ENCODE measurements around the gene TESMIN. TPM values are rescaled to one million over a fixed set of nuclear protein-coding genes. Genes with fewer than 3 reads are reported as not detected.

Gene TESMIN
- total RNA-seq, 1 donor from 2014 or later: 2.4 TPM

DNA sequence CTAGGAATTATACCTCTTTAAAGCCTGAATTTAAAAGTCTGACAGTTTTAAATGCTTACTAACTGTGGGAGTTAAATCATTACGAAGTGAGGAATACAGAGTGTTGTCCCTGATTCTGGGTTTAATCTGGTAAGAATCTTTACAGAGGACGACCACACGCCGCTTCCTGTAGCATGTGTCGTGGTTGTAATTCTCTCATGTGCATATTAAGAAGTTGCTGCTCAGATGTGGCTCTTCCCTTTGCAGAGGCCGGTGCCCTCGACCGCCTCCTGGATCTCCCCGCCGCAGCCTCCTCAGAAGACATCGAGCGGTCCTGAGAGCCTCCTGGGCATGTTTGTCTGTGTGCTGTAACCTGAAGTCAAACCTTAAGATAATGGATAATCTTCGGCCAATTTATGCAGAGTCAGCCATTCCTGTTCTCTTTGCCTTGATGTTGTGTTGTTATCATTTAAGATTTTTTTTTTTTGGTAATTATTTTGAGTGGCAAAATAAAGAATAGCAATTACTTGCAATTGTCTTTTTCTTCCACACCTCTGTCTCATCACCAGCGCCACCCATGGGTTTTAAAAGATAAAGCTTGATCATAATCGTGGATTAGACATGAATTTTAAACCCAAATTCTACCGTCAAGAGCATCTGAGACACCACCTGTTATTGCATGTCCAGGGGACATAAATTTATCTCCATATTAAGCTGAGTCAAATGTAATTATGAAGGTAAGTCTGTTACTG lies 60.5 kb downstream of the TESMIN start:
- Histone ChIP-seq H3K27me3 (ENCODE audit: control insufficient read depth, insufficient read depth, low read length) (peaks cover 5% of the 10 kb centered on the region), H3K4me3 (ENCODE audit: low read depth, low read length) (no peak overlapping the region), H3K36me3 (ENCODE audit: control insufficient read depth, insufficient read depth, low read length) (no peaks in the 10 kb centered on the region)
- FAIRE-seq: no peak
- DNase-seq (ENCODE audit: low read depth): no peak
- TF ChIP-seq, protein P1, sequence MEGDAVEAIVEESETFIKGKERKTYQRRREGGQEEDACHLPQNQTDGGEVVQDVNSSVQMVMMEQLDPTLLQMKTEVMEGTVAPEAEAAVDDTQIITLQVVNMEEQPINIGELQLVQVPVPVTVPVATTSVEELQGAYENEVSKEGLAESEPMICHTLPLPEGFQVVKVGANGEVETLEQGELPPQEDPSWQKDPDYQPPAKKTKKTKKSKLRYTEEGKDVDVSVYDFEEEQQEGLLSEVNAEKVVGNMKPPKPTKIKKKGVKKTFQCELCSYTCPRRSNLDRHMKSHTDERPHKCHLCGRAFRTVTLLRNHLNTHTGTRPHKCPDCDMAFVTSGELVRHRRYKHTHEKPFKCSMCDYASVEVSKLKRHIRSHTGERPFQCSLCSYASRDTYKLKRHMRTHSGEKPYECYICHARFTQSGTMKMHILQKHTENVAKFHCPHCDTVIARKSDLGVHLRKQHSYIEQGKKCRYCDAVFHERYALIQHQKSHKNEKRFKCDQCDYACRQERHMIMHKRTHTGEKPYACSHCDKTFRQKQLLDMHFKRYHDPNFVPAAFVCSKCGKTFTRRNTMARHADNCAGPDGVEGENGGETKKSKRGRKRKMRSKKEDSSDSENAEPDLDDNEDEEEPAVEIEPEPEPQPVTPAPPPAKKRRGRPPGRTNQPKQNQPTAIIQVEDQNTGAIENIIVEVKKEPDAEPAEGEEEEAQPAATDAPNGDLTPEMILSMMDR (IDR thresholded peaks at IDR 0.05; ENCODE audit: insufficient read depth, low read length, severe bottlenecking): no peak

DNA sequence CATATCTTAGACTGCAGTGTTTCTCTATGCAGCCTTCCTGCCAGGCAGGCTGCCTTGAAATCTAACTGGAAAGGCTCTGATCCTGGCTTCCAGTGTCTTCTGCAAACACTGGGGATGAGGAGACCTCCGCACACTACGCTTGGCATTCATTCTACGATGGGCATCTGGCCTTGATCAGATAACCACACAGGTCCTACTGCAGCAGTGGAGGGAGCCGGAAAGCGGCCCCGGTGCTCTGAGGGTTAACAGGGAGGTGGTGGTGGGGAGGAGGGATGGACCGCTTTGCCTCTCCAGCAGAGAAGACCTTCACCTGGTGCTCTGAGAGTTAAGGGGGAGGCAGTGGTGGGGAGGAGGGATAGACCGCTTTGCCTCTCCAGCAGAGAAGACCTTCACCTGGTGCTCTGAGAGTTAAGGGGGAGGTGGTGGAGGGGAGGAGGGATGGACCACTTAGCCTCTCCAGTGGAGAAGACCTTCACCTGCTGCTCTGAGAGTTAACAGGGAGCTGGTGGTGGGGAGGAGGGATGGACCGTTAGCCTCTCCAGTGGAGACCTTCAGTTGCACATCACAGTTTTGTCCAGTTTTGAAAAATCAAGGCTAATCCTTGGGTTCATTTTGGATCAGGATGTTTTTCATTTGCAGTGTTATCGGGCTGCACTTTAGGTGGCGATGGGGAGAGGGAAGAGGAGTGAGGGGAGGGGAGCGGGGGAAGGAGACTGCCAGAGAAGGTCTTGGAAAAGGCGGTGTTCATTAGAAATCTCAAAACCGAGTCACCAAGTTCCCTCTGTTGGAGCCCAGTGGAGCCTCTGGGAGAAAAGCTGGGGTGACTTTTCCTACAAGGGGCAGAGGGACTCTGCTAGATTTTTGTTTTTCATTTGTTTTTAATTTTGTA lies 61.3 kb downstream of the TESMIN start:
- DNase-seq (ENCODE audit: low read depth) (no peak), FAIRE-seq (no peak)
- H3K27me3 ChIP-seq (ENCODE audit: control insufficient read depth, insufficient read depth, low read length): peaks cover 11% of the 10 kb centered on the region
- no peaks in the 10 kb centered on the region for H3K36me3 ChIP-seq (ENCODE audit: control insufficient read depth, insufficient read depth, low read length)
- no peak overlapping the region for H3K4me3 ChIP-seq (ENCODE audit: low read depth, low read length)
- TF ChIP-seq, protein P1 (IDR thresholded peaks at IDR 0.05; ENCODE audit: insufficient read depth, low read length, severe bottlenecking): no peak

DNA sequence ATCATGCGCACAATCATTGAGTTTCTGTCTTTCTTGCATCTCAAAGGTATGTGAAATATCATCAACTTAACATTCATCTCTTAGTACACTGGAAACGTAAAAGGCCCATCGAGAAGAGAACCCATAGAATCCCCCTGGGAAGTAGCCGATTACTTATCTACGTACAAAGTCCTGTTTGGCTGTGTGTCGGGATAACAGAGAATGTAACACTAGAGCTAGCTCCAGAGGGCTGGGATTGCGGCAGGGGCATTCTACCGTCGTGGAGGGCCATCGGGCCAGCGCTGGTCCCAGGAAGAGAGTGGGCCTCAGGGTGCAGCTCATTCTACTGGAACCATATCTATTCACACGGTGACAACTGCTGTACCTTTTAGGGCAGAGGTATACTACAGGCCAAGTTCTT lies 62.4 kb downstream of the TESMIN start:
- Histone ChIP-seq H3K27me3 (ENCODE audit: control insufficient read depth, insufficient read depth, low read length) (peaks cover 16% of the 10 kb centered on the region), H3K4me3 (ENCODE audit: low read depth, low read length) (no peak overlapping the region), H3K36me3 (ENCODE audit: control insufficient read depth, insufficient read depth, low read length) (no peaks in the 10 kb centered on the region)
- DNase-seq (ENCODE audit: low read depth): no peak
- TF ChIP-seq, protein P1 (IDR thresholded peaks at IDR 0.05; ENCODE audit: insufficient read depth, low read length, severe bottlenecking): no peak
- no peak for FAIRE-seq

DNA sequence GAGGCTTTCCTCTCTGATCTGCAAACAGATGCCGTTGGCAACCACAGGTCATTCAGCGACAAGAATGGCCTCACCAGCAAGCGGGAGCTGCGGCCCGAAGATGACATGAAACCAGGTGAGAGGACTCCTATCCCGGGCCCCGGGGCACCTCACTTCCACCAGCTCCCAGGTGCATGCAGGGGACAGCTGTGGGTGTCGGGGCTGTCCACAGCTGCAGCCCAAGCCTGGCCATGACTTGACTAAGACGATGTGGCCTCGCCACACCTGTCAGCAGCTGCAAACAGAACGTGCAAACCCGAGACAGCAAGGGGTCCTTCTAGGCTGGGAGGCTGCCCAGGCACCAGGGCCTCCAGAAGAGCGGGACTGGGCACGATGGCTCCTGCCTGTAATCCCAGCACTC lies 63.3 kb downstream of the TESMIN start:
- peaks cover 23% of the 10 kb centered on the region for H3K27me3 ChIP-seq (ENCODE audit: control insufficient read depth, insufficient read depth, low read length)
- TF ChIP-seq, protein P1 (IDR thresholded peaks at IDR 0.05; ENCODE audit: insufficient read depth, low read length, severe bottlenecking): no peak
- DNase-seq (ENCODE audit: low read depth): no peak
- H3K36me3 ChIP-seq (ENCODE audit: control insufficient read depth, insufficient read depth, low read length): no peaks in the 10 kb centered on the region
- H3K4me3 ChIP-seq (ENCODE audit: low read depth, low read length): no peak overlapping the region
- no peak for FAIRE-seq

DNA sequence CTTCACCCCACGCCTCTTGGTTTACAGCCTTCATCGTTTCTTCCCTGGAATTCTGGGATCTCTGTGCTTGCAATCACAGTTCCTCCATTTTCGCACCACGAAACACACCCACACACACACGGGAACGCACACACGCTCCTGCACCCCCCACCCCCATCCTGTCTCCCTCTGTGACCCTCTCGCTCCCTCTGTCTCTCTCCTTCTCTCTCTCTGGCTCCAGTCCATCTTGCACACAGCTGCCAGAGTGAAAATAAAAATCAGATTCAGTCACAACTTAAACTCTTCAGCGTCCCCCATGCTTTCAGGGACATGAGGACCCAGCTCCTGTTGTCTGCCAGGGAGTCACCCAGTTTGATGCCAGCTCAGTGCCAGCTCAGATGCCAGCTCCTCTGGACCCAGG lies 64.0 kb downstream of the TESMIN start:
- no peaks in the 10 kb centered on the region for H3K36me3 ChIP-seq (ENCODE audit: control insufficient read depth, insufficient read depth, low read length)
- DNase-seq (ENCODE audit: low read depth) (no peak), FAIRE-seq (no peak)
- peaks cover 25% of the 10 kb centered on the region for H3K27me3 ChIP-seq (ENCODE audit: control insufficient read depth, insufficient read depth, low read length)
- H3K4me3 ChIP-seq (ENCODE audit: low read depth, low read length): no peak overlapping the region
- TF ChIP-seq, protein P1 (IDR thresholded peaks at IDR 0.05; ENCODE audit: insufficient read depth, low read length, severe bottlenecking): no peak
